NT2/D1 (cell line): ENCODE data around the gene GIT2.

ENCODE experiments used
- DNase-seq: peaks from one replicate; pipeline ENCODE4 v3.0.0-alpha.2; 2011; ENCODE audit warnings: low read depth, low spot score
- H3K27me3 ChIP-seq: 2 replicates; pipeline ENCODE4 v1.6.0; 2011; ENCODE audit warnings: mild to moderate bottlenecking; ENCODE audit not compliant: insufficient read length, insufficient read depth
- H3K36me3 ChIP-seq: 2 replicates; pipeline ENCODE4 v1.6.1; 2011; ENCODE audit warnings: mild to moderate bottlenecking, low read length, mixed read lengths; ENCODE audit not compliant: insufficient read depth, insufficient read length
- H3K4me1 ChIP-seq: 2 replicates; pipeline ENCODE4 v1.5.1; 2011; ENCODE audit not compliant: insufficient read depth, insufficient read length
- H3K4me3 ChIP-seq: 2 replicates; pipeline ENCODE4 v1.5.1; 2011; ENCODE audit warnings: low read depth; ENCODE audit not compliant: insufficient read length
- H3K9ac ChIP-seq: 2 replicates; pipeline ENCODE4 v1.6.0; 2011; ENCODE audit warnings: low read depth; ENCODE audit not compliant: insufficient read length
- H3K9me3 ChIP-seq: 2 replicates; pipeline ENCODE4 v1.5.1; 2011; ENCODE audit warnings: mild to moderate bottlenecking, low read length; ENCODE audit not compliant: insufficient read depth
- SUZ12 ChIP-seq: IDR thresholded peaks from 2 replicates; pipeline ENCODE4 v1.6.1; 2011; ENCODE audit not compliant: insufficient read length, insufficient read depth; ENCODE audit errors: extremely low read depth
- YY1 ChIP-seq: IDR thresholded peaks from 2 replicates; pipeline ENCODE4 v1.6.1; 2011; ENCODE audit not compliant: insufficient read length, insufficient read depth
- ZNF274 ChIP-seq: IDR thresholded peaks from 2 replicates; pipeline ENCODE4 v1.6.1; 2011; ENCODE audit warnings: mild to moderate bottlenecking, low read depth, low read length

Gene GIT2

DNA sequence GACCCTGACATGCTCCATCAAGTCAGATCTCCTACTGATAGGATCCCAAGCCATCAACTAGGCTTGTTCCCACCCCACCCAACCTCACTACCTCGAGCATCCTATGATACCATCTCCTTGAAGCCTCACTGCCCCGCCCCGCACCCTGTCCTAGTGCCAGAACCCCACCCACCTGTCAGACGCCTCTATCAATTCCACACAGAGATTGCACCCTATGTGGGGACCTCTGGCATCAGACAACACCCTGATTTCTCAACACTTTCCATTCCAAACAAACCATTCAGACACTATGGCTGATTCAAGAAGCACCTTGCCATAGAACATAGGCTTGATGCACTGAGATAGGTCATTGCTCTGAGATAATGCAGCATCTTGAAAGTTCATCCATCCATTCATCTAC is 112.7 kb downstream of the GIT2 start:
- DNase-seq: no peak
- Histone ChIP-seq H3K27me3 (peaks cover 3% of the 10 kb centered on the region), H3K36me3 (no peaks in the 10 kb centered on the region), H3K4me1 (peaks cover 10% of the 10 kb centered on the region), H3K9me3 (no peaks in the 10 kb centered on the region), H3K4me3 (no peak overlapping the region), H3K9ac (no peak overlapping the region)
- TF ChIP-seq YY1: no peak
- TF ChIP-seq SUZ12: no peak
- no peak for TF ChIP-seq ZNF274

- no peak overlapping the region for H3K4me3 ChIP-seq
- no peak overlapping the region for H3K9ac ChIP-seq
- no peaks in the 10 kb centered on the region for H3K9me3 ChIP-seq
- peaks cover 13% of the 10 kb centered on the region for H3K4me1 ChIP-seq
- TF ChIP-seq SUZ12: no peak
- no peak for TF ChIP-seq ZNF274
- TF ChIP-seq YY1: no peak
- no peaks in the 10 kb centered on the region for H3K36me3 ChIP-seq
- peaks cover 3% of the 10 kb centered on the region for H3K27me3 ChIP-seq
- DNase-seq: no peak
These were observed 114.4 kb downstream of the GIT2 start for GRCh38 chr12:109881752-109882151.

GRCh38 chr12:109880938-109881337 is 115.2 kb downstream of the GIT2 start:
- Histone ChIP-seq H3K4me3 (peak overlapping the region; percentile 53), H3K9ac (peak overlapping the region; percentile 82), H3K9me3 (no peaks in the 10 kb centered on the region), H3K36me3 (no peaks in the 10 kb centered on the region), H3K27me3 (peaks cover 3% of the 10 kb centered on the region), H3K4me1 (peaks cover 13% of the 10 kb centered on the region)
- DNase-seq: peak; percentile 43
- TF ChIP-seq ZNF274 (no peak), YY1 (no peak), SUZ12 (no peak)

DNA sequence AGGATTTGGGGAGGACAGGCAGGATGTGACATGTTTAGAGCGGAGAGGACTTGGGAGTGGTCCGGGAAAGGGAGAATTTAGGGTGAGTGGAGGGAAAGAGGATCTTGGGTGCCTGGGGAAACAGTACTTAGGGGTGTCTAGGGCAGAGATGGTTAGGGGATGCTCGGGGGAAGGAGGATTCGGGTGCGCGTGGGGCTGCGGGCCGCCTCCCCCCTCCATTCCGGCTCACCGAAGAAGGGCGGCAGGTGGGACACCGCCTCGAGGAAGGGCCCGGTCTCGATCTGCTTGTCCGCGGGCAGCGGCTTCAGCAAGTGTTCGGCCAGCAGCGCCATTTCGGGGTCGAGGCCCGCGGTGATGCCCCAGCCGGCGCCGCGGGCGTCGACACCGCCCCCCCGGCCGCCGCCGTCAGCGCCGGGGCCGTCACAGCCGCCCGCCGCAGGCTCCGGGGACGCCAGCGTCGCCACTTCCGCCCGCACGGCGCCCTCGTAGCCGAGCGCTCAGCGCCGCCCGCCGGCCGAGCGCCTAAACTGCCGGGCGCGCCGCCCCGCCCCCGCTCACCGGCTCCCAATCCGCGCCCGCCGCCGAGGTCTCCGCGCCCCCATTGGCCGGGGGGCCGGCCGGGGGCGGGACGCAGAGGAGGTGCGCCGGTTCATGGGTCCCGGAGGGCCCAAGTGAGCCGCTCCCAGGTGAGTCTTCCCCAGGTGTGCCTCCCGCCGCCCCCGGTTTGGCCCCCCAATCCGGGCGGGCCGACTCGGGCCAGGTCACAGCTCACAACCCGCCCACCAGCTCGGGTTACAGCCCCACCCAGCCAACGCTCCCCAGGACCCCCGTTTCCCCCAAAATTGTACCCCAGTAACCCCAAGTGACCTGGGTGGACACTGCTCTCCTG is 115.9 kb downstream of the GIT2 start, which contains the start of gene GLTP:
Gene GLTP (minus strand): TSS at position 499 of the 889 bp plus-strand sequence. CDS start 167 bp downstream, at position 332.
- Histone ChIP-seq H3K9me3 (no peaks in the 10 kb centered on the region), H3K4me1 (peaks cover 13% of the 10 kb centered on the region), H3K9ac (peak within 1 kb of the TSS; percentile 86), H3K27me3 (peaks cover 3% of the 10 kb centered on the region), H3K4me3 (peak within 1 kb of the TSS; percentile 76), H3K36me3 (no peaks in the 10 kb centered on the region)
- TF ChIP-seq SUZ12 (no peak), ZNF274 (no peak), YY1 (no peak)
- DNase-seq: peak; percentile 78
